Choroid plexus epithelial cell (primary cell): ENCODE results near the gene JTB.
A peak's percentile ranks its signal among the peaks of the same experiment; 100 is the strongest.
"Not testable (repeated sequence)": the region's sequence is repeated elsewhere in the genome, so short reads cannot be mapped to it uniquely, and the experiment has no call there.

Experiments
- DNase-seq: peaks from one replicate; pipeline ENCODE4 v3.0.0-alpha.2; 2010; ENCODE audit warnings: low read depth
- H3K4me3 ChIP-seq: 2 replicates; pipeline ENCODE4 v1.5.1; 2011; ENCODE audit warnings: low read depth, mild to moderate bottlenecking, control low read depth, low read length, moderate library complexity
- CTCF ChIP-seq: conservative IDR thresholded peaks from 2 replicates; pipeline ENCODE4 v1.5.1; 2011; ENCODE audit warnings: low read depth, mild to moderate bottlenecking, control low read depth, inconsistent platforms, low read length, moderate library complexity

The JTB gene

GRCh38 chr1:153987621-153988020, 10.1 kb upstream of the JTB start:
- H3K4me3 ChIP-seq: no peak overlapping the region
- TF ChIP-seq CTCF: no peak
- no peak for DNase-seq

- no peak for TF ChIP-seq CTCF
- peak within 1 kb of the TSS; percentile 83 for H3K4me3 ChIP-seq
- peak; percentile 81 for DNase-seq
Measured at GRCh38 chr1:153985941-153986761, 8.7 kb upstream of the JTB start, which contains the start of gene RAB13. TSS of gene RAB13 (minus strand) at chr1:153986339. CDS start at chr1:153986236, 103 bp downstream.

GRCh38 chr1:153985341-153985912, 8.0 kb upstream of the JTB start:
- no peak for TF ChIP-seq CTCF
- peak overlapping the region; percentile 83 for H3K4me3 ChIP-seq
- DNase-seq: peak; percentile 81

GRCh38 chr1:153984123-153984894, 6.8 kb upstream of the JTB start:
- TF ChIP-seq CTCF: no peak
- DNase-seq: no peak
- peak overlapping the region; percentile 83 for H3K4me3 ChIP-seq

GRCh38 chr1:153981735-153982134, 4.3 kb upstream of the JTB start:
- H3K4me3 ChIP-seq, DNase-seq: not testable (repeated sequence)

GRCh38 chr1:153979091-153979490, 1.6 kb upstream of the JTB start:
- DNase-seq, H3K4me3 ChIP-seq: not testable (repeated sequence)

- peak overlapping the region; percentile 96 for H3K4me3 ChIP-seq
- no peak for DNase-seq
- TF ChIP-seq CTCF: no peak
Measured at GRCh38 chr1:153978274-153978909, 918 bp upstream of the JTB start.
